ENCODE measurements around the gene TRMU. TPM values are rescaled to one million over a fixed set of nuclear protein-coding genes. Genes with fewer than 3 reads are reported as not detected.

TRMU gene
- total and polyA plus RNA-seq, 2 donors (not counting 3 experiments of a cell fraction or from before 2014, with no cell fraction given): 42.4 to 65.7 TPM

DNA sequence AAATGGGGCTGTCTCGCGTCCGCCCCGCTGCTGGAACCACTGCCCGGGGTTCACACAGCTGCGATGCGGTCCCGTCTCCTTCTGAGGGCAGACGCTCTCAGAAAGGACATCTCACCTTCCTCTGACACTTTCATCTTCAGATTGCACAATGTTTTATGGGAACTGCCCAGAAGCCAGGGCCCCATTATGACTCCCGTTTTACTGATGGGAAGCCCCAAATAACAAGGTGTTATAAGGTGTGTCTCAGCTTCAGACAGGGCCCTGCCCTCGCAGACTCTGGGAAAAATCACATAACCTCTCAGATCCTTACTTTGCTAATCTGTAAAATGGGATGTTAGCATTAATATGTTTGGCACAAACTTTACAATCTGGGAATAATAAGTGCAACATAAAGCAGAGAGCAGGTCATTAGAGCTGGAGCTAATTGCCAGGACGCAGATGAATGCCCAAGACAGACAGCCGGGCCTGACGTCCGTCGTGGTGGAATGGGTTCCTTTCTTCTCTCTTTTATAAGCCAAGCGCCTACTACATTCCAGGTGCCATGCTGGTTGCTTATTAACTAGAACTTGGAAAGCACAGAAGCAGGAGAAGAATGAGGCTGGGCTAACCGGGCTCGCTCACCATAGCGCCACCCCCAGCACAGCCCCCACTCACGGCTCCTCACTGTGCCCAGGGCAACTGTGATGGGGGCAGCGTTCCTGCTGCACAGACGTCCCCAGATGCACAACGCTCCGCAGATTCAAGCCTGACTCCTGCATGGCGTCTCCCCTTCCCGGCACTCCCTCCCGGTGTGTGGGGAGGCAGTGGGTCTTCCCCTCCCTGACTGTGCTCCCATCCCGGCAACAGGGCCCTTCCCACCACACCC is 43.8 kb downstream of the TRMU start:
- no peak for FAIRE-seq

More for the DNA sequence above, 43.8 kb downstream of the TRMU start:
- TF ChIP-seq, protein P1, sequence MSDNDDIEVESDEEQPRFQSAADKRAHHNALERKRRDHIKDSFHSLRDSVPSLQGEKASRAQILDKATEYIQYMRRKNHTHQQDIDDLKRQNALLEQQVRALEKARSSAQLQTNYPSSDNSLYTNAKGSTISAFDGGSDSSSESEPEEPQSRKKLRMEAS (IDR thresholded peaks at IDR 0.05; ENCODE audit: insufficient read depth, insufficient read length): no peak
- TF ChIP-seq MYC (IDR thresholded peaks at IDR 0.05; ENCODE audit: low read depth, low read length): no peak
- TF ChIP-seq FOS (IDR thresholded peaks at IDR 0.05; ENCODE audit: borderline replicate concordance, insufficient read depth, low read length): no peak
- no peak for TF ChIP-seq POLR2AphosphoS5 (IDR thresholded peaks at IDR 0.05; ENCODE audit: insufficient read depth, low read depth, low read length)
- TF ChIP-seq GATA2 (IDR thresholded peaks at IDR 0.05; ENCODE audit: insufficient read depth, insufficient read length, low read depth, low read length): no peak
- no peak for TF ChIP-seq JUN (IDR thresholded peaks at IDR 0.05; ENCODE audit: borderline replicate concordance, insufficient read depth, insufficient read length, low read depth)
- no peak for TF ChIP-seq EZH2 (IDR thresholded peaks at IDR 0.05; ENCODE audit: borderline replicate concordance, low read depth, low read length, severe bottlenecking)
- TF ChIP-seq POLR2A (IDR thresholded peaks at IDR 0.05; ENCODE audit: low read depth, low read length): no peak
- TF ChIP-seq, protein P2, sequence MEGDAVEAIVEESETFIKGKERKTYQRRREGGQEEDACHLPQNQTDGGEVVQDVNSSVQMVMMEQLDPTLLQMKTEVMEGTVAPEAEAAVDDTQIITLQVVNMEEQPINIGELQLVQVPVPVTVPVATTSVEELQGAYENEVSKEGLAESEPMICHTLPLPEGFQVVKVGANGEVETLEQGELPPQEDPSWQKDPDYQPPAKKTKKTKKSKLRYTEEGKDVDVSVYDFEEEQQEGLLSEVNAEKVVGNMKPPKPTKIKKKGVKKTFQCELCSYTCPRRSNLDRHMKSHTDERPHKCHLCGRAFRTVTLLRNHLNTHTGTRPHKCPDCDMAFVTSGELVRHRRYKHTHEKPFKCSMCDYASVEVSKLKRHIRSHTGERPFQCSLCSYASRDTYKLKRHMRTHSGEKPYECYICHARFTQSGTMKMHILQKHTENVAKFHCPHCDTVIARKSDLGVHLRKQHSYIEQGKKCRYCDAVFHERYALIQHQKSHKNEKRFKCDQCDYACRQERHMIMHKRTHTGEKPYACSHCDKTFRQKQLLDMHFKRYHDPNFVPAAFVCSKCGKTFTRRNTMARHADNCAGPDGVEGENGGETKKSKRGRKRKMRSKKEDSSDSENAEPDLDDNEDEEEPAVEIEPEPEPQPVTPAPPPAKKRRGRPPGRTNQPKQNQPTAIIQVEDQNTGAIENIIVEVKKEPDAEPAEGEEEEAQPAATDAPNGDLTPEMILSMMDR (IDR thresholded peaks at IDR 0.05; ENCODE audit: extremely low read depth in 1 of 2, insufficient read depth in 1 of 2, low read depth in 1 of 2, low read length in 2 of 2): no peak
- POLR2A ChIA-PET: no interaction called here
- H3K9ac ChIP-seq (replicated peaks; ENCODE audit: extremely low read depth, insufficient read depth, low read length): no peak overlapping the region
- H3K79me2 ChIP-seq (ENCODE audit: control insufficient read depth, insufficient read depth, low read length): no peaks in the 10 kb centered on the region
- H3K9me1 ChIP-seq (replicated peaks; ENCODE audit: control insufficient read depth, extremely low read depth, insufficient read depth, low read length): no peaks in the 10 kb centered on the region
- no peak for DNase-seq (ENCODE audit: low read depth, low spot score)
- dilution Hi-C loops (cut with MboI; ENCODE audit: extremely low pct_ligation_motif_present, low sequenced_read_pairs) (no loop called here), intact Hi-C loops (cut with micrococcal nuclease) (no loop called here)
- no peaks in the 10 kb centered on the region for H4K20me1 ChIP-seq (replicated peaks; ENCODE audit: control insufficient read depth, extremely low read depth, insufficient read depth, low read length)
- peaks cover under 1% of the 10 kb centered on the region for H3K4me1 ChIP-seq (ENCODE audit: control insufficient read depth, extremely low read depth, insufficient read depth, low read length)
- no peak overlapping the region for H3K4me2 ChIP-seq (ENCODE audit: insufficient read depth, low read length)
- no peaks in the 10 kb centered on the region for H3K9me3 ChIP-seq (replicated peaks; ENCODE audit: control insufficient read depth, insufficient read depth, low read length)
- no TSS peak for BruUV-seq (replicated peaks)
- CTCF ChIA-PET: interaction anchor here (2.0 kb wide), 1 partner anchor 12 kb away, joined by 10 read pairs; no protein-coding TSS in a partner anchor
- H2AFZ ChIP-seq (ENCODE audit: low read depth, low read length): no peak overlapping the region
- no peak overlapping the region for H3K4me3 ChIP-seq (replicated peaks in 1 of 3; ENCODE audit: insufficient read depth in 1 of 3, low read depth in 1 of 3, low read length in 3 of 3)
- no peaks in the 10 kb centered on the region for H3K36me3 ChIP-seq (ENCODE audit: control insufficient read depth in 2 of 2, extremely low read depth in 1 of 2, insufficient read depth in 2 of 2, low read length in 2 of 2)
- H3K27me3 ChIP-seq (ENCODE audit: control insufficient read depth in 2 of 2, insufficient read depth in 2 of 2, low read length in 2 of 2): no peaks in the 10 kb centered on the region
- no peak overlapping the region for H3K27ac ChIP-seq (ENCODE audit: insufficient read depth, low read depth, low read length)

Measured in endothelial cell of umbilical vein (primary cell).